GM23338 (cell line): ENCODE measurements around the gene SARDH. TPM values are rescaled to one million over a fixed set of nuclear protein-coding genes. Genes with fewer than 3 reads are reported as not detected.

Source experiments
- ATAC-seq: fragments of 200-7000 bp; cut with Tn5 transposase; 3 replicates; pipeline ENCODE4 v1.9.1; 2020
- DNase-seq: peaks from one replicate; pipeline ENCODE4 v3.0.0-alpha.2; 2015; ENCODE audit warnings: low spot score
- H2AFZ ChIP-seq: fragments of 200-600 bp; sonication (generic); 2 replicates; pipeline ENCODE4 v1.8.0; 2016; ENCODE audit warnings: antibody characterized with exemption, mild to moderate bottlenecking, moderate library complexity
- H3F3A ChIP-seq: fragments of 200-600 bp; sonication (generic); replicated peaks from 2 replicates; pipeline ENCODE4 v1.8.0; 2017; ENCODE audit warnings: antibody characterized with exemption, mixed run types, low read depth
- H3K27ac ChIP-seq: fragments of 200-600 bp; sonication (generic); 2 replicates; pipeline ENCODE4 v1.6.1; 2016; ENCODE audit warnings: low read depth
- H3K27me3 ChIP-seq: fragments of 200-600 bp; sonication (generic); 2 replicates; pipeline ENCODE4 v1.8.0; 2016; ENCODE audit warnings: mild to moderate bottlenecking, mixed run types, moderate library complexity; ENCODE audit not compliant: insufficient read depth
- H3K36me3 ChIP-seq: fragments of 200-600 bp; sonication (generic); 2 replicates; pipeline ENCODE4 v1.8.0; 2016; ENCODE audit warnings: mild to moderate bottlenecking; ENCODE audit not compliant: insufficient read depth
- H3K4me1 ChIP-seq: fragments of 200-600 bp; sonication (generic); 2 replicates; pipeline ENCODE4 v1.8.0; 2016; ENCODE audit warnings: mild to moderate bottlenecking, moderate library complexity; ENCODE audit not compliant: insufficient read depth
- H3K4me2 ChIP-seq: fragments of 200-600 bp; sonication (generic); 2 replicates; pipeline ENCODE4 v1.7.1; 2017; ENCODE audit warnings: mixed run types
- H3K4me3 ChIP-seq: fragments of 200-600 bp; sonication (generic); 2 replicates; pipeline ENCODE4 v1.6.1; 2016; ENCODE audit warnings: mixed run types
- H3K79me2 ChIP-seq: fragments of 200-600 bp; sonication (generic); replicated peaks from 2 replicates; pipeline ENCODE4 v1.8.0; 2017; ENCODE audit warnings: mild to moderate bottlenecking; ENCODE audit not compliant: insufficient read depth
- H3K9me2 ChIP-seq: fragments of 200-600 bp; sonication (generic); 2 replicates; pipeline ENCODE4 v1.8.0; 2017; ENCODE audit not compliant: insufficient read depth
- H4K20me1 ChIP-seq: fragments of 200-600 bp; sonication (generic); replicated peaks from 2 replicates; pipeline ENCODE4 v1.8.0; 2017; ENCODE audit warnings: mild to moderate bottlenecking; ENCODE audit not compliant: insufficient read depth
- H3K27ac Mint-ChIP-seq: 2 replicates; pipeline ENCODE4 v1.8.0; 2020; ENCODE audit warnings: inconsistent platforms, mild to moderate bottlenecking, moderate library complexity, mixed read lengths
- H3K27me3 Mint-ChIP-seq: 3 replicates; pipeline ENCODE4 v1.8.0; 2022; ENCODE audit warnings: low read depth, mild to moderate bottlenecking, moderate library complexity, mixed read lengths, inconsistent platforms; ENCODE audit not compliant: insufficient read depth, poor library complexity
- H3K36me3 Mint-ChIP-seq: 3 replicates; pipeline ENCODE4 v1.8.0; 2021; ENCODE audit warnings: low read depth, mild to moderate bottlenecking, inconsistent platforms, moderate library complexity, mixed read lengths
- H3K4me1 Mint-ChIP-seq: 3 replicates; pipeline ENCODE4 v1.8.0; 2020; ENCODE audit warnings: mild to moderate bottlenecking, inconsistent platforms, mixed read lengths
- H3K4me3 Mint-ChIP-seq: 3 replicates; pipeline ENCODE4 v1.8.0; 2021; ENCODE audit warnings: moderate library complexity, mild to moderate bottlenecking, inconsistent platforms, mixed read lengths
- H3K9me3 Mint-ChIP-seq: 3 replicates; pipeline ENCODE4 v1.8.0; 2020; ENCODE audit warnings: moderate library complexity, mild to moderate bottlenecking, inconsistent platforms, mixed read lengths
- CREB1 ChIP-seq: fragments of 250-450 bp; sonication (Bioruptor Pico); IDR thresholded peaks from 2 replicates; pipeline ENCODE4 v1.5.0; 2020; ENCODE audit warnings: low read depth, mild to moderate bottlenecking, moderate library complexity
- CTCF ChIP-seq, 2 experiments: fragments of 200-600 bp in 1 of 2; sonication (generic) in 1 of 2; conservative IDR thresholded peaks; 2 replicates each; pipeline versions ENCODE4 v1.5.1 to v1.6.1; 2016 to 2017; ENCODE audit warnings: antibody characterized with exemption in 2 of 2, low read depth in 2 of 2, mild to moderate bottlenecking in 2 of 2, moderate library complexity in 1 of 2
- ETS1 ChIP-seq: IDR thresholded peaks from 2 replicates; pipeline ENCODE4 v1.6.1; 2016; ENCODE audit warnings: antibody characterized with exemption
- EZH2 ChIP-seq: fragments of 200-600 bp; sonication (generic); IDR thresholded peaks from one replicate; pipeline ENCODE4 v1.8.0; 2017; ENCODE audit warnings: antibody characterized with exemption, mild to moderate bottlenecking, low read depth; ENCODE audit not compliant: unreplicated experiment
- EZH2phosphoT487 ChIP-seq: fragments of 200-600 bp; sonication (generic); IDR thresholded peaks from one replicate; pipeline ENCODE4 v1.8.1; 2018; ENCODE audit warnings: antibody characterized with exemption; ENCODE audit not compliant: unreplicated experiment
- JUNB ChIP-seq: IDR thresholded peaks from one replicate; pipeline ENCODE4 v1.6.1; 2016; ENCODE audit warnings: antibody characterized with exemption; ENCODE audit not compliant: unreplicated experiment
- NANOG ChIP-seq: IDR thresholded peaks from 2 replicates; pipeline ENCODE4 v1.6.1; 2016; ENCODE audit warnings: antibody characterized with exemption, borderline replicate concordance
- POLR2AphosphoS5 ChIP-seq: IDR thresholded peaks from 2 replicates; pipeline ENCODE4 v1.6.1; 2016; ENCODE audit warnings: antibody characterized with exemption, low read depth
- REST ChIP-seq: IDR thresholded peaks from one replicate; pipeline ENCODE4 v1.6.1; 2018; ENCODE audit warnings: antibody characterized with exemption; ENCODE audit not compliant: unreplicated experiment
- STAT1 ChIP-seq: IDR thresholded peaks from one replicate; pipeline ENCODE4 v1.6.1; 2016; ENCODE audit warnings: antibody characterized with exemption; ENCODE audit not compliant: unreplicated experiment
- ZNF114 ChIP-seq: fragments of 250-450 bp; sonication (Bioruptor Pico); IDR thresholded peaks from 2 replicates; pipeline ENCODE4 v1.5.0; 2020; ENCODE audit warnings: mild to moderate bottlenecking, moderate library complexity
- ZNF331 ChIP-seq: fragments of 250-450 bp; sonication (Bioruptor Pico); IDR thresholded peaks from 2 replicates; pipeline ENCODE4 v1.5.0; 2020; ENCODE audit warnings: low read depth, mild to moderate bottlenecking, moderate library complexity
- ZNF462 ChIP-seq: fragments of 250-450 bp; sonication (Bioruptor Pico); IDR thresholded peaks from 2 replicates; pipeline ENCODE4 v1.5.0; 2020; ENCODE audit warnings: mild to moderate bottlenecking, moderate library complexity
- polyA plus RNA-seq: library from polyadenylated mRNA; unstranded; fragments of >200 nt; fragmentation: Nextera tagmentation; extraction: Ambion mirVana; gene quantifications from 2 replicates; pipeline ENCODE4 v1.2.1, GENCODE V29; 2016
- total RNA-seq: library from RNA; depleted of rRNA; stranded (reverse); fragments of >200 nt; shearing (Covaris generic); gene quantifications from 2 replicates; pipeline ENCODE4 v1.2.3, GENCODE V29; 2014

SARDH gene
- total and polyA plus RNA-seq, 2 experiments from 2014 or later: 2.8 to 10.4 TPM

GRCh38 chr9:133742251-133742650 lies 4.1 kb upstream of the SARDH start:
- DNase-seq (no peak), ATAC-seq (no peak)
- peaks cover 4% of the 10 kb centered on the region for H3K27me3 Mint-ChIP-seq
- peaks cover 8% of the 10 kb centered on the region; the same call in 2 of the 3 replicates for H3K4me1 Mint-ChIP-seq
- peaks cover 10% of the 10 kb centered on the region for H3K9me3 Mint-ChIP-seq
- Histone ChIP-seq H3K36me3 (no peaks in the 10 kb centered on the region), H3K4me3 (no peak overlapping the region), H3K27me3 (no peaks in the 10 kb centered on the region), H3K27ac (no peak overlapping the region), H3K79me2 (no peaks in the 10 kb centered on the region), H3K4me1 (peaks cover 9% of the 10 kb centered on the region), H2AFZ (no peak overlapping the region), H3K4me2 (no peak overlapping the region), H4K20me1 (no peaks in the 10 kb centered on the region), H3K9me2 (no peaks in the 10 kb centered on the region), H3F3A (no peaks in the 10 kb centered on the region)
- TF ChIP-seq ETS1 (no peak), POLR2AphosphoS5 (no peak), ZNF331 (CRISPR knock-in tag) (no peak), NANOG (no peak), CTCF (conservative IDR thresholded peaks at IDR 0.05; ENCODE audit: low read depth in 2 of 2) (no peak), REST (no peak), STAT1 (no peak), CREB1 (no peak), JUNB (no peak), EZH2 (no peak), ZNF462 (CRISPR knock-in tag) (no peak), ZNF114 (CRISPR knock-in tag) (no peak), EZH2phosphoT487 (no peak)
- no peak overlapping the region for H3K4me3 Mint-ChIP-seq
- H3K27ac Mint-ChIP-seq: no peak overlapping the region
- H3K36me3 Mint-ChIP-seq: no peaks in the 10 kb centered on the region
